GM21723 (cell line): ENCODE data around the gene CIC.
"Not testable (repeated sequence)": the region's sequence is repeated elsewhere in the genome, so short reads cannot be mapped to it uniquely, and the experiment has no call there.

Experiments
- ATAC-seq: cut with Tn5 transposase; IDR thresholded peaks from one replicate; pipeline ENCODE4 v1.9.1; 2021; ENCODE audit warnings: mild to moderate bottlenecking, moderate library complexity; ENCODE audit not compliant: unreplicated experiment

The CIC gene

GRCh38 chr19:42327381-42327780 lies 58.3 kb downstream of the CIC start:
- ATAC-seq = no peak

- ATAC-seq = no peak
Measured at GRCh38 chr19:42328106-42328505, 59.1 kb downstream of the CIC start.

GRCh38 chr19:42328854-42329253 lies 59.8 kb downstream of the CIC start:
- no peak for ATAC-seq

- no peak for ATAC-seq
Measured at GRCh38 chr19:42330241-42330711, 61.2 kb downstream of the CIC start.

DNA sequence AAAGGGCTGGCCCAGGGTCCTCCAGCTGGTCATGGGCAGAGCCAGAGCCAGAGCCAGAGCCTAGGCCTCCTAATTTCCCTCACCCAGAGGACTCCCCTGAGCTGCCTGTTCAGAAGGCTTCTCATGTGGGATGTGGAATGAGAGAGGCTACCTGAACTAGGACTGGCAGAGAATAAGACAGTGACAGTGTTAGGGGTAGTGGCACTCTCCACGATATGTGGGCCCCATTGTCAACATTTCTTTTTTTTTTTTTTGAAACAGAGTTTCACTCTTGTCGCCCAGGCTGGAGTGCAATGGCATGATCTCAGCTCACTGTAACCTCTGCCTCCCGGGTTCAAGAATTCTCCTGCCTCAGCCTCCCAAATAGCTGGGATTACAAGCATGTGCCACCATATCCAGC lies 62.3 kb downstream of the CIC start:
- not testable (repeated sequence) for ATAC-seq

GRCh38 chr19:42332059-42332458 lies 63.0 kb downstream of the CIC start:
- no peak for ATAC-seq

DNA sequence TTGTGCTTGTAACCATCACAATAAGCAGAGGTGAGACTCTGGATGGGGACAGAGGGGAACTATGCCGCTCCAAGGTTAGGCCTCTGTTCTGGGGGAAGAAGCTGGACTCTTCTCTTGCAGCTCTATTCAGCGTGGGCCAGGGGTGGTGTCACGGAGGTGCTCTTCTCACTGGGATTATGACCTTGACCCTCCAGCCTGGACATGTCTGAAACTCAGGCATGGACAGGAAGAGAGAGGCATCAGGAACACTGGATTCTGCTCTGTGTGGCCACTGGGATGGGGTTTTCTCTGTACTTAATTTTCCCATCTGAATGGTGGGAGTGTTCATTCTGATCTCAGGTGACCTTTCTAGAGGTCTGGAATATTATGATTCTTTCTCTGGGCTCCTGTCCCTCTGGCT lies 64.0 kb downstream of the CIC start:
- ATAC-seq = no peak

- ATAC-seq = no peak
Measured at GRCh38 chr19:42333975-42334696, 65.1 kb downstream of the CIC start.

DNA sequence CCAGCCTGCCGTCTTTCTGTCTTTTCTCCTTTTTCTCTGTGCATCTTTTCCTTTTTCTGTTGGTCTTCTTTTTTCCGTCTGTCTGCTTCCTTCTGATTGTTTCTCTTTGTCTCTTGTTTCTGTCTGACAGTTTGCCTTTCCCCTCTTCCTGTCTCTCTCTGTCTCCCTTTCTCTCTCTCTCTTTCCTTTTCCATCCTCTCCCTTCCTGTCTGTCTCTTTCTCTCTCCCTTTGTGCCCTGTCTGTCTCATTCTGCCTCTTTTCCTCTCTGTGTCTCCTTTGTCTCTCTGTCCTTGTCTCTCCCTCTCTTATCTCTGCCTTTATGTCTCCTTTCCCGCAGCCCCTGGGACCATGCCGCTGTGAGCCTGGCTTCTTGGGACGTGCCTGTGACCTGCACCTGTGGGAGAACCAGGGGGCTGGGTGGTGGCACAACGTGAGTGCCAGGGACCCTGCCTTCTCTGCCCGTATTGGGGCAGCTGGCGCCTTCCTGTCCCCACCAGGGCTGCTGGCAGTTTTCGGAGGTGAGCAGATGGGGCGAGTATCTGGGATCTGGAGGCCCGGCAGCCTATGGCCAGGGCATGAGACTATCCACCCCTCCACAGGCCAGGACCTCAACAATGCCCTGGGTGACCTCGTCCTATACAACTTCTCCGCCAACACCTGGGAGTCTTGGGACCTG lies 65.8 kb downstream of the CIC start:
- no peak for ATAC-seq

DNA sequence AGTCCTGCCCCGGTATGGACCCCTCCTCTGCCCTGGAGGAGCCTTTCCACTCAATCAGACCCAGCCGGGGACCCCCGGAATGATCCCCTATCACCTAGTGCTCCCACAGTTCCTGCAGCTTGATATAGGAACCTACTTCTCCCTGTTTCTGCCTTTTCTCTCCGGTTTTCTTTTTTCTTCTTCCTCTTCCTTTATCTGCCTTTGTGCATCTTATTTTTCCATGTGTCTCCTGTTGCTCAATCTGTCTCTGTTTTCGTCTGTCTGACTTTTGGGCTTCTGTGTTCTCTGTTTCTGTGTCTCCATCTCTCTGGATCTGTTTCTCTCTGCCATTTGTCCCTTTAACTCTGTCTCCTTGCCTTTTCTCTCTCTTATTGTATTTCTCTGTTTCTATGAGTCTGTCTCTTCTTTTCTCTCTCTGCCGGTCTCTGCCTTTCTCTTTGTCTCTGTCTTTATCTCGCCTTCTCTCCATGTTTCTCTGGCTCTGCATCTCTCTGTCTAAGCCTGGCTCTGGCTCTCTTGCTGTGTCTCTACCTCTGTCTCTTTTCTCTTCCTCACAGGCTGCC lies 66.4 kb downstream of the CIC start:
- ATAC-seq = no peak

DNA sequence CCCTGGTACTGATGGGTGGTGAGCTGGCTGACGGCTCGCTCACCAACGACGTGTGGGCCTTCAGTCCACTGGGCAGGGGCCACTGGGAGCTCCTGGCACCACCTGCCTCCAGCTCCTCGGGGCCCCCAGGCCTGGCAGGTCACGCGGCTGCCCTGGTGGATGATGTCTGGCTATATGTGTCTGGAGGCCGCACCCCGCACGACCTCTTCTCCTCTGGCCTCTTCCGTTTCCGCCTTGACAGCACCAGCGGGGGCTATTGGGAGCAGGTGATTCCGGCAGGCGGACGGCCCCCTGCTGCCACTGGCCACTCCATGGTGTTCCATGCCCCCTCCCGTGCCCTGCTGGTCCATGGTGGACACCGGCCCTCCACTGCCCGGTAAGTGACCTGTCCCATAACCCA lies 66.9 kb downstream of the CIC start:
- no peak for ATAC-seq

GRCh38 chr19:42339126-42339860 lies 70.2 kb downstream of the CIC start:
- not testable (repeated sequence) for ATAC-seq

GRCh38 chr19:42339922-42340321 lies 70.9 kb downstream of the CIC start:
- ATAC-seq = not testable (repeated sequence)

- ATAC-seq = no peak
Measured at GRCh38 chr19:42343344-42344110, 74.5 kb downstream of the CIC start.

DNA sequence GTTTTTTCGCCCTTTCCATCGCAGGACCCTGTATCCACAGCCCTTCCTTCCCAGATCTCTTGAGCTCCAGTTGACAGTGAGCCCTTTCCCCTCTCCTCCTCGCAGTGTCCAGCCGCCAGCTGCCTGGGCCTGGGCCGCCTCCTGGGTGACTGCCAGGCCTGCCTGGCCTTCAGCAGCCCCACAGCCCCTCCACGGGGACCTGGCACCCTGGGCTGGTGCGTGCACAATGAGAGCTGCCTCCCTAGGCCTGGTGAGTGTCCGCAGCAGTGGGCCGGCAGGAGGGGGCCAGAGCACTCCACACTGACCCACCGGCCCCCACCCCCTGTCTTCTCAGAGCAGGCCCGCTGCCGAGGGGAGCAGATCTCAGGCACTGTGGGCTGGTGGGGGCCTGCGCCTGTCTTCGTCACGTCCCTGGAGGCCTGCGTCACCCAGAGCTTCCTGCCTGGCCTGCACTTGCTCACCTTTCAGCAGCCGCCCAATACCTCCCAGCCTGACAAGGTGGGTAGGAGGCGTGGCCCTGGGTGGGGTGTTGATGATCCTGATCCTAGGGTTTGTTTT lies 75.4 kb downstream of the CIC start:
- no peak for ATAC-seq
